Spleen (tissue), 11 donors: ENCODE data around the gene PLD2. TPM values are rescaled to one million over a fixed set of nuclear protein-coding genes. Genes with fewer than 3 reads are reported as not detected.

Experiments
- DNase-seq: peaks from one replicate; pipeline ENCODE4 v3.0.0-alpha.2; 2020
- H3K27ac ChIP-seq, 8 donors: fragments of 200-600 bp; sonication (generic) in 7 of 8; 1 replicate in 4 of 8; 2 replicates in 4 of 8; pipeline versions ENCODE4 v1.5.0 to v1.8.0; 2016 to 2021; ENCODE audit warnings: inconsistent platforms in 4 of 8, mild to moderate bottlenecking in 4 of 8, moderate library complexity in 1 of 8
- H3K27me3 ChIP-seq, 7 donors: fragments of 200-600 bp; sonication (generic) in 6 of 7; replicated peaks in 1 of 7; 1 replicate in 4 of 7; 2 replicates in 3 of 7; pipeline versions ENCODE4 v1.5.0 to v1.8.0; 2016 to 2021; ENCODE audit warnings: inconsistent platforms in 3 of 7, mild to moderate bottlenecking in 1 of 7
- H3K36me3 ChIP-seq, 6 donors: fragments of 200-600 bp; sonication (generic) in 5 of 6; 1 replicate in 4 of 6; 2 replicates in 2 of 6; pipeline versions ENCODE4 v1.5.0 to v1.8.0; 2016 to 2021; ENCODE audit warnings: inconsistent platforms in 2 of 6
- H3K4me1 ChIP-seq, 6 donors: fragments of 200-600 bp; sonication (generic) in 5 of 6; 1 replicate in 3 of 6; 2 replicates in 3 of 6; pipeline versions ENCODE4 v1.5.0 to v1.8.0; 2016 to 2021; ENCODE audit warnings: inconsistent platforms in 3 of 6
- H3K4me3 ChIP-seq, 8 donors: fragments of 200-600 bp; sonication (generic) in 7 of 8; 1 replicate in 4 of 8; 2 replicates in 4 of 8; pipeline versions ENCODE4 v1.5.0 to v1.8.0; 2016 to 2021; ENCODE audit warnings: inconsistent platforms in 4 of 8, mild to moderate bottlenecking in 4 of 8, moderate library complexity in 2 of 8
- H3K9me3 ChIP-seq, 8 donors: fragments of 200-600 bp; sonication (generic) in 7 of 8; 1 replicate in 4 of 8; 2 replicates in 4 of 8; pipeline versions ENCODE4 v1.5.0 to v1.8.0; 2016 to 2021; ENCODE audit warnings: inconsistent platforms in 4 of 8
- CTCF ChIP-seq, 11 experiments: fragments of 200-600 bp in 7 of 11; fragments of 450-650 bp in 4 of 11; sonication (generic) in 4 of 11; IDR thresholded peaks in 8 of 11; conservative IDR thresholded peaks in 3 of 11; 1 replicate in 7 of 11; 2 replicates in 4 of 11; pipeline versions ENCODE4 v1.4.0 to v1.8.0; 2016 to 2021; ENCODE audit warnings: antibody characterized with exemption in 11 of 11, inconsistent platforms in 4 of 11, mild to moderate bottlenecking in 1 of 11
- POLR2A ChIP-seq, 3 donors: fragments of 450-650 bp; IDR thresholded peaks; one replicate each; pipeline ENCODE4 v1.5.1; 2017; ENCODE audit warnings: antibody characterized with exemption in 3 of 3, mild to moderate bottlenecking in 1 of 3
- POLR2AphosphoS5 ChIP-seq, 3 donors: sonication (generic); formaldehyde crosslinking; IDR thresholded peaks; one replicate each; pipeline ENCODE4 v1.5.1; 2017; ENCODE audit warnings: antibody characterized with exemption in 3 of 3
- whole genome bisulfite sequencing, 5 donors: extraction: QIAGEN DNeasy Blood & Tissue Kit in 3 of 5; methylation state at CpG; one replicate each; pipeline versions ENCODE4 v1.1.5 to v1.1.7; 2013 to 2018; 5-methylcytosine and 5-hydroxymethylcytosine counted together
- intact Hi-C: fragments of 100-400 bp; cut with DNase I; formaldehyde crosslinking; loops from one replicate; pipeline ENCODE4 v1.15.0; 2023; ENCODE audit warnings: low total_unique reads
- polyA plus RNA-seq, 3 donors: library from polyadenylated mRNA; stranded (reverse); fragments of 200-250 nt; gene quantifications; one replicate each; pipeline ENCODE4 v1.2.1, GENCODE V29; 2013
- total RNA-seq, 7 donors: library from RNA; depleted of rRNA in 3 of 7; stranded (reverse); fragments of >200 nt in 3 of 7; fragmentation: NEBNext Ultra II Directional in 4 of 7; extraction: Animal tissue kit (Norgen Biotek cat#: 25700) in 4 of 7; gene quantifications; one replicate each; pipeline versions ENCODE4 v1.1.0 to v1.2.1, GENCODE V29; 2016 to 2021
- donor health status: healthy with polysubstance abuse.
- donor health status: DM: no; HTN: no; CAD: no; lungs with moderate emphysema.
- donor health status: DM: no; HTN: no; CAD: no.
- donor health status: Bipolar disorder and iron deficiency.
- donor health status: healthy.
- donor health status: DM: no; HTN: no; CAD: no.
- donor health status: DM: yes; HTN: yes; CAD: no.

The PLD2 gene
- total and polyA plus RNA-seq, 10 donors = 6.0 to 42.0 (median 26.1) TPM

- Histone ChIP-seq H3K36me3 (peaks cover 0 to 19% (median 8%) of the 10 kb centered on the region in 6 donors), H3K4me3 (peak overlapping the region; percentile 59 to 97 (median 94)), H3K27me3 (no peaks in the 10 kb centered on the region), H3K27ac (peak overlapping the region; percentile 82 to 96 (median 92)), H3K9me3 (no peaks in the 10 kb centered on the region), H3K4me1 (peaks cover 28 to 58% (median 41%) of the 10 kb centered on the region in 6 donors)
- no peak for TF ChIP-seq CTCF (IDR thresholded peaks at IDR 0.05 in 8 of 11, conservative IDR thresholded peaks at IDR 0.05 in 3 of 11)
- TF ChIP-seq POLR2A (IDR thresholded peaks at IDR 0.05) = no peak
- TF ChIP-seq POLR2AphosphoS5 (IDR thresholded peaks at IDR 0.05) = no peak
- no peak for DNase-seq
- intact Hi-C loops = no loop called here
- 6 to 12% (median 10%) methylated on average over 15 of the region's 15 CpGs for WGBS, 5 donors
These were observed 27.2 kb downstream of the PLD2 start for GRCh38 chr17:4833941-4834680.

DNA sequence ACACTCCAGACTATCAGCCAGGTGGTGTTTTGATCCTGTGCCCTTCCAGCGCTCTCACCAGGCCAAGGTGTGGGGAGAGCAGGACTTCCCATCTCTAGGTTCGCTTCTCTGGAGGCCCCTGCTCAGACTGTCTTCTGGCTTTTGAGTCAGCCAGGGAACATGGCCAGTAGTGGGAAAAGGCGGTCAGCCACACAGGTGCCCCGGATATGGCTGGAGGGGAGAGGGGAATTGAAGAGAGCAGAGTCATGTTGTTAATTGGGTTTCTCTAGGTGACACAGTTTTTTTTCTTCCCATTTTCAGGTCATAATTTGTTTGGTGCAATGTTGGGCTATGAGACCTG, 27.7 kb downstream of the PLD2 start:
- no peaks in the 10 kb centered on the region for H3K9me3 ChIP-seq
- WGBS, 5 donors = 79 to 89% (median 86%) methylated on average over 4 of the region's 4 CpGs
- H3K36me3 ChIP-seq = peaks cover 0 to 22% (median 8%) of the 10 kb centered on the region in 6 donors
- TF ChIP-seq POLR2AphosphoS5 (IDR thresholded peaks at IDR 0.05) (no peak), CTCF (IDR thresholded peaks at IDR 0.05 in 8 of 11, conservative IDR thresholded peaks at IDR 0.05 in 3 of 11) (no peak), POLR2A (IDR thresholded peaks at IDR 0.05) (no peak)
- H3K4me1 ChIP-seq = peaks cover 28 to 62% (median 41%) of the 10 kb centered on the region in 6 donors
- no peaks in the 10 kb centered on the region for H3K27me3 ChIP-seq
- intact Hi-C loops = no loop called here
- no peak for DNase-seq
- peak overlapping the region in 5 of 8 donors; percentile 89 to 97 (median 96) for H3K4me3 ChIP-seq
- peak overlapping the region in 5 of 8 donors; percentile 92 to 96 (median 93) for H3K27ac ChIP-seq

GRCh38 chr17:4836221-4836620, 29.3 kb downstream of the PLD2 start:
- peaks cover 28 to 76% (median 45%) of the 10 kb centered on the region in 6 donors for H3K4me1 ChIP-seq
- peak overlapping the region in 2 of 8 donors; percentile 94 to 96 for H3K27ac ChIP-seq
- H3K36me3 ChIP-seq = peaks cover 0 to 22% (median 8%) of the 10 kb centered on the region in 6 donors
- no peaks in the 10 kb centered on the region for H3K27me3 ChIP-seq
- peak overlapping the region in 1 of 8 donors; percentile 96 for H3K4me3 ChIP-seq
- no peak for TF ChIP-seq CTCF (IDR thresholded peaks at IDR 0.05 in 8 of 11, conservative IDR thresholded peaks at IDR 0.05 in 3 of 11)
- TF ChIP-seq POLR2AphosphoS5 (IDR thresholded peaks at IDR 0.05) = no peak
- TF ChIP-seq POLR2A (IDR thresholded peaks at IDR 0.05) = no peak
- intact Hi-C loops = no loop called here
- 66 to 79% (median 77%) methylated on average over 4 of the region's 4 CpGs for WGBS, 5 donors
- H3K9me3 ChIP-seq = no peaks in the 10 kb centered on the region
- no peak for DNase-seq

DNA sequence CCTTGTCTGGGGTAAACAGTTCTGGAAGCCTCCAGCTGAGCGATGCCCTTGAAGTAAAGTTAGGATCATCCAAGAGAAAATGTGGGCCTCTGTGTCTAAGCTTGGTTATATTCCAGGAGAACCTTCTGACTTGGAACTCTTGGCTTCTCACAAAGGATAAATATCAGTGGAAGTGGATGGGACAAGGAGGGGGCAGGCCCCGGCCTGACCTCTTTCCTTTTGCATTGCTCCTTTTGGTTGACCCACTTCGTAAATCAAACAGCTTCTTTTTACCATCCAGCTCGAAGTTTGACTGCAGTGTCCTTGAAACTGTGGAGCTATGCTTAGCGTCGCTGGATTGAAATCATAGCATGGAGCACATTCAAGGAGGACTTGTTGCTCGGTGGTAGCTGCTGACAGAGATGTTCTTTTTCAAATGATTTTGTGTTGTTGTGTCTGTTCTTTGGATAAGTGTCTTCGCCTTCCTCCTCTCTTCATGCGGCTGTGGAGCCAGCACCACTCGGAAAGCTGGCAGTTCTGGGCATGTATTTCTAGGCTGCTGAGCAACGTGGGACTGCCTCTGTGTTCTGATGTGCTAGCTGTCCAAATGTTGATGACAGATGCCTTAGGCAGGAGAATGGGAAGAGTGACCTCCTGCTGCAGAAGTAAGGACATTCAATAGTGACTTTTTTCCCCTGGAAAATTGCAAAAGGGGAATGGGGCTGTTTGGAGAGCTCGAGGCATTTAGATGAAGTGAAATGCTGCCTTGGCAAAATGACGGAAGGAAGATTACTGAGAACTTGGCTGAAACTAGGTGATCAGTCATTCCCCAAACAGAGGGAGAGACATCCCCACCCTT, 30.7 kb downstream of the PLD2 start:
- H3K9me3 ChIP-seq = no peaks in the 10 kb centered on the region
- 78 to 87% (median 83%) methylated on average over 13 of the region's 13 CpGs for WGBS, 5 donors
- peaks cover 28 to 90% (median 48%) of the 10 kb centered on the region in 6 donors for H3K4me1 ChIP-seq
- no peaks in the 10 kb centered on the region for H3K27me3 ChIP-seq
- no peak for TF ChIP-seq CTCF (IDR thresholded peaks at IDR 0.05 in 8 of 11, conservative IDR thresholded peaks at IDR 0.05 in 3 of 11)
- no peak for TF ChIP-seq POLR2AphosphoS5 (IDR thresholded peaks at IDR 0.05)
- TF ChIP-seq POLR2A (IDR thresholded peaks at IDR 0.05) = no peak
- H3K27ac ChIP-seq = no peak overlapping the region
- H3K36me3 ChIP-seq = peaks cover 0 to 22% (median 8%) of the 10 kb centered on the region in 6 donors
- intact Hi-C loops = no loop called here
- DNase-seq = no peak
- no peak overlapping the region for H3K4me3 ChIP-seq
